Endothelial cell of umbilical vein (primary cell): Measurements from ENCODE around the gene GCAT. TPM values are rescaled to one million over a fixed set of nuclear protein-coding genes. Genes with fewer than 3 reads are reported as not detected.

ENCODE experiments used
- BruUV-seq: library from RNA; stranded (reverse); fragments of 400-500 nt; replicated peaks from 2 replicates; lab custom pipeline; 2021; lab: Mats Ljungman, UMichigan
- CTCF ChIA-PET: fragments of 300-600, 350-600 bp; sonication (Branson Sonifier 250); formaldehyde crosslinking; loops from one replicate; lab custom pipeline; 2021; ENCODE audit warnings: antibody characterized with exemption, inconsistent platforms; lab: Charles Lee
- POLR2A ChIA-PET: fragments of 300-600, 350-600 bp; sonication (Branson Sonifier 250); formaldehyde crosslinking; loops from one replicate; lab custom pipeline; 2021; ENCODE audit warnings: antibody characterized with exemption, inconsistent platforms; lab: Charles Lee
- DNase-seq: peaks from one replicate; pipeline ENCODE4 v3.0.0-alpha.2; 2011; ENCODE audit warnings: low read depth, low spot score
- FAIRE-seq: peaks from 2 replicates; lab custom pipeline; 2011; peaks lifted over from hg19 to GRCh38; lab: Jason Lieb, UNC
- H2AFZ ChIP-seq: 2 replicates; pipeline ENCODE4 v1.6.0; 2012; ENCODE audit warnings: low read depth, low read length, control low read depth, inconsistent platforms
- H3K27ac ChIP-seq: 2 replicates; pipeline ENCODE4 v1.5.1; 2011; ENCODE audit warnings: low read depth, mild to moderate bottlenecking, control low read depth, low read length, moderate library complexity; ENCODE audit not compliant: insufficient read depth
- H3K27me3 ChIP-seq, 2 experiments: 2 replicates each; pipeline versions ENCODE4 v1.6.0 to v1.6.1; 2011; ENCODE audit warnings: low read length in 2 of 2, mixed read lengths in 1 of 2; ENCODE audit not compliant: control insufficient read depth in 2 of 2, insufficient read depth in 2 of 2
- H3K36me3 ChIP-seq, 2 experiments: 2 replicates in 1 of 2; 3 replicates in 1 of 2; pipeline ENCODE4 v1.5.1; 2011; ENCODE audit warnings: low read length in 2 of 2, mild to moderate bottlenecking in 1 of 2, moderate library complexity in 1 of 2; ENCODE audit not compliant: control insufficient read depth in 2 of 2, insufficient read depth in 2 of 2; ENCODE audit errors: extremely low read depth in 1 of 2
- H3K4me1 ChIP-seq: 3 replicates; pipeline ENCODE4 v1.5.1; 2011; ENCODE audit warnings: mild to moderate bottlenecking, low read length; ENCODE audit not compliant: control insufficient read depth, insufficient read depth; ENCODE audit errors: extremely low read depth
- H3K4me2 ChIP-seq: 2 replicates; pipeline ENCODE4 v1.6.1; 2011; ENCODE audit warnings: low read length, control low read depth, mixed read lengths; ENCODE audit not compliant: insufficient read depth
- H3K4me3 ChIP-seq, 3 experiments: fragments of 200-600 bp in 1 of 3; sonication (generic), shearing (Covaris generic) in 1 of 3; replicated peaks in 1 of 3; 2 replicates each; pipeline ENCODE4 v1.5.1; 2011 to 2016; ENCODE audit warnings: control low read depth in 3 of 3, low read length in 3 of 3, mild to moderate bottlenecking in 2 of 3, inconsistent platforms in 1 of 3, low read depth in 1 of 3, moderate library complexity in 1 of 3; ENCODE audit not compliant: insufficient read depth in 1 of 3
- H3K79me2 ChIP-seq: 2 replicates; pipeline ENCODE4 v1.6.0; 2012; ENCODE audit warnings: low read length, inconsistent platforms; ENCODE audit not compliant: control insufficient read depth, insufficient read depth
- H3K9ac ChIP-seq: replicated peaks from 2 replicates; pipeline ENCODE3; 2011; ENCODE audit warnings: low read length, control low read depth; ENCODE audit not compliant: insufficient read depth; ENCODE audit errors: extremely low read depth
- H3K9me1 ChIP-seq: replicated peaks from 3 replicates; pipeline ENCODE4 v1.6.0; 2011; ENCODE audit warnings: mild to moderate bottlenecking, low read length; ENCODE audit not compliant: control insufficient read depth, insufficient read depth; ENCODE audit errors: extremely low read depth
- H3K9me3 ChIP-seq: replicated peaks from 2 replicates; pipeline ENCODE4 v1.5.1; 2012; ENCODE audit warnings: low read length, inconsistent platforms; ENCODE audit not compliant: control insufficient read depth, insufficient read depth
- H4K20me1 ChIP-seq: replicated peaks from 2 replicates; pipeline ENCODE3; 2011; ENCODE audit warnings: mild to moderate bottlenecking, low read length; ENCODE audit not compliant: control insufficient read depth, insufficient read depth; ENCODE audit errors: extremely low read depth
- CTCF ChIP-seq, 2 donors: IDR thresholded peaks; 1 replicate in 1 of 2; 2 replicates in 1 of 2; pipeline ENCODE4 v1.5.1; 2011; ENCODE audit warnings: low read length in 2 of 2, mild to moderate bottlenecking in 2 of 2, moderate library complexity in 2 of 2, control low read depth in 1 of 2, inconsistent platforms in 1 of 2, low read depth in 1 of 2; ENCODE audit not compliant: insufficient read depth in 1 of 2; ENCODE audit errors: extremely low read depth in 1 of 2
- EZH2 ChIP-seq: IDR thresholded peaks from 2 replicates; pipeline ENCODE4 v1.6.1; 2012; ENCODE audit warnings: borderline replicate concordance, low read depth, mild to moderate bottlenecking, moderate library complexity, low read length, inconsistent platforms; ENCODE audit not compliant: severe bottlenecking
- FOS ChIP-seq: IDR thresholded peaks from 2 replicates; pipeline ENCODE4 v1.6.1; 2011; ENCODE audit warnings: mild to moderate bottlenecking, low read length, moderate library complexity, borderline replicate concordance; ENCODE audit not compliant: insufficient read depth
- GATA2 ChIP-seq: IDR thresholded peaks from 2 replicates; pipeline ENCODE4 v1.7.0; 2011; ENCODE audit warnings: low read depth, mild to moderate bottlenecking, moderate library complexity, mixed read lengths, low read length; ENCODE audit not compliant: insufficient read length, insufficient read depth
- JUN ChIP-seq: IDR thresholded peaks from 2 replicates; pipeline ENCODE4 v1.6.1; 2011; ENCODE audit warnings: borderline replicate concordance, low read depth; ENCODE audit not compliant: insufficient read length, insufficient read depth
- MAX ChIP-seq: IDR thresholded peaks from 2 replicates; pipeline ENCODE4 v1.6.1; 2011; ENCODE audit not compliant: insufficient read depth, insufficient read length
- MYC ChIP-seq: IDR thresholded peaks from one replicate; pipeline ENCODE4 v1.6.1; 2011; ENCODE audit warnings: mild to moderate bottlenecking, low read depth, low read length
- POLR2A ChIP-seq: IDR thresholded peaks from 2 replicates; pipeline ENCODE4 v1.6.1; 2012; ENCODE audit warnings: low read depth, mild to moderate bottlenecking, control low read depth, low read length
- POLR2AphosphoS5 ChIP-seq: IDR thresholded peaks from 2 replicates; pipeline ENCODE4 v1.6.1; 2012; ENCODE audit warnings: low read depth, mild to moderate bottlenecking, control low read depth, low read length, moderate library complexity; ENCODE audit not compliant: insufficient read depth
- dilution Hi-C: fragments of 300-500 bp; cut with MboI; formaldehyde crosslinking; loops from one replicate; pipeline ENCODE4 v1.15.0; 2019; ENCODE audit warnings: low sequenced_read_pairs; ENCODE audit not compliant: extremely low pct_ligation_motif_present
- intact Hi-C: fragments of 100-400 bp; cut with micrococcal nuclease; formaldehyde crosslinking; loops from one replicate; pipeline ENCODE4 v1.10.0; 2022
- polyA plus RNA-seq, 4 experiments: library from polyadenylated mRNA; depleted of rRNA in 3 of 4; stranded (reverse) in 3 of 4; unstranded in 1 of 4; fragments of >200 nt; gene quantifications; 2 replicates each; pipeline versions ENCODE4 v1.2.1 to v1.2.3, GENCODE V29; 2011 to 2012; ENCODE audit warnings: missing spikeins in 1 of 4
- total RNA-seq: library from RNA; stranded (reverse); gene quantifications from 2 replicates; pipeline ENCODE4 v1.2.3, GENCODE V29; 2021

Gene GCAT
- total and polyA plus RNA-seq, 2 donors (not counting 3 experiments of a cell fraction or from before 2014, with no cell fraction given) = 19.7 TPM

GRCh38 chr22:37792494-37792893, 15.2 kb upstream of the GCAT start:
- intact Hi-C loops (loop anchor here (1.0 to 5.0 kb wide), 2 partner anchors 115 to 149 kb away; partner anchors contain the start of gene LGALS1), dilution Hi-C loops (no loop called here)
- FAIRE-seq (no peak), DNase-seq (no peak)
- Histone ChIP-seq H3K36me3 (no peaks in the 10 kb centered on the region), H4K20me1 (no peaks in the 10 kb centered on the region), H2AFZ (no peak overlapping the region), H3K4me2 (no peak overlapping the region), H3K9me3 (no peaks in the 10 kb centered on the region), H3K9me1 (no peaks in the 10 kb centered on the region), H3K4me3 (no peak overlapping the region), H3K27me3 (no peaks in the 10 kb centered on the region), H3K27ac (no peak overlapping the region), H3K4me1 (no peaks in the 10 kb centered on the region), H3K79me2 (no peaks in the 10 kb centered on the region), H3K9ac (no peak overlapping the region)
- POLR2A ChIA-PET = no interaction called here
- CTCF ChIA-PET = interaction anchor here (0.9 to 2.8 kb wide), 6 partner anchors 9 to 169 kb away, joined by 3 to 61 read pairs (median 6); no protein-coding TSS in a partner anchor
- TF ChIP-seq JUN (no peak), GATA2 (no peak), MAX (no peak), CTCF (IDR thresholded peaks at IDR 0.05; ENCODE audit: extremely low read depth in 1 of 2, insufficient read depth in 1 of 2, low read depth in 1 of 2, low read length in 2 of 2) (no peak), EZH2 (no peak), MYC (no peak), POLR2A (no peak), FOS (no peak), POLR2AphosphoS5 (no peak)
- no TSS peak for BruUV-seq
